HEK293 (cell line): ENCODE measurements around the gene PRSS56.

Experiments
- CTCF ChIA-PET: fragments of 350-600 bp; formaldehyde crosslinking; extraction: SDS; loops from one replicate; lab custom pipeline; 2021; ENCODE audit warnings: antibody characterized with exemption; lab: Yijun Ruan, JAX
- POLR2A ChIA-PET: fragments of 300-600 bp; formaldehyde crosslinking; extraction: SDS; loops from one replicate; lab custom pipeline; 2020; ENCODE audit warnings: antibody characterized with exemption, inconsistent platforms; lab: Yijun Ruan, JAX
- H3K27ac ChIP-seq: fragments of 200-500 bp; sonication (Bioruptor generic); 2 replicates; pipeline ENCODE4 v1.5.1; 2014; ENCODE audit warnings: low read depth, low read length, control low read depth, inconsistent platforms; ENCODE audit errors: extremely low read depth
- H3K36me3 ChIP-seq, 2 experiments: fragments of 200-500 bp in 1 of 2; sonication (Bioruptor generic) in 1 of 2; 1 replicate in 1 of 2; 2 replicates in 1 of 2; pipeline ENCODE4 v1.5.1; 2014 to 2017; ENCODE audit warnings: inconsistent platforms in 2 of 2, low read length in 2 of 2; ENCODE audit not compliant: control insufficient read depth in 2 of 2, insufficient read depth in 1 of 2
- H3K4me1 ChIP-seq: fragments of 200-500 bp; sonication (Bioruptor generic); 2 replicates; pipeline ENCODE4 v1.5.1; 2014; ENCODE audit warnings: mild to moderate bottlenecking, low read length, inconsistent platforms; ENCODE audit not compliant: control insufficient read depth, insufficient read depth
- H3K4me3 ChIP-seq: 2 replicates; pipeline ENCODE4 v1.5.1; 2011; ENCODE audit warnings: low read depth, mild to moderate bottlenecking, control low read depth, low read length, moderate library complexity
- H3K9me3 ChIP-seq: fragments of 200-500 bp; sonication (Bioruptor generic); 2 replicates; pipeline ENCODE4 v1.5.1; 2014; ENCODE audit warnings: low read depth, low read length, inconsistent platforms; ENCODE audit not compliant: control insufficient read depth, insufficient read depth
- GLI4 ChIP-seq: fragments of 450-650 bp; formaldehyde crosslinking; IDR thresholded peaks from 2 replicates; pipeline ENCODE4 v1.5.1; 2016; ENCODE audit warnings: missing biosample characterization, missing genetic modification characterization
- GLIS1 ChIP-seq: fragments of 450-650 bp; formaldehyde crosslinking; IDR thresholded peaks from 2 replicates; pipeline ENCODE4 v1.5.1; 2016; ENCODE audit warnings: missing biosample characterization, missing genetic modification characterization
- GLIS2 ChIP-seq: fragments of 450-650 bp; formaldehyde crosslinking; IDR thresholded peaks from 2 replicates; pipeline ENCODE4 v1.5.1; 2016; ENCODE audit warnings: missing biosample characterization, missing genetic modification characterization
- KLF8 ChIP-seq: fragments of 450-650 bp; formaldehyde crosslinking; IDR thresholded peaks from 2 replicates; pipeline ENCODE4 v1.5.1; 2016; ENCODE audit warnings: missing biosample characterization, missing genetic modification characterization
- OSR2 ChIP-seq: fragments of 450-650 bp; formaldehyde crosslinking; IDR thresholded peaks from 2 replicates; pipeline ENCODE4 v1.5.1; 2016; ENCODE audit warnings: missing biosample characterization, missing genetic modification characterization
- SCRT1 ChIP-seq: fragments of 450-650 bp; formaldehyde crosslinking; IDR thresholded peaks from 2 replicates; pipeline ENCODE4 v1.5.1; 2016; ENCODE audit warnings: missing biosample characterization, missing genetic modification characterization, borderline replicate concordance
- SP2 ChIP-seq: fragments of 450-650 bp; formaldehyde crosslinking; IDR thresholded peaks from 2 replicates; pipeline ENCODE4 v1.5.1; 2016; ENCODE audit warnings: missing biosample characterization, missing genetic modification characterization
- SP3 ChIP-seq: fragments of 450-650 bp; formaldehyde crosslinking; IDR thresholded peaks from 2 replicates; pipeline ENCODE4 v1.5.1; 2016; ENCODE audit warnings: missing biosample characterization, missing genetic modification characterization
- TRIM28 ChIP-seq: IDR thresholded peaks from 2 replicates; pipeline ENCODE4 v1.6.1; 2011; ENCODE audit warnings: low read length, control low read depth, borderline replicate concordance
- ZBTB1 ChIP-seq: fragments of 450-650 bp; formaldehyde crosslinking; IDR thresholded peaks from 2 replicates; pipeline ENCODE4 v1.5.1; 2016; ENCODE audit warnings: missing biosample characterization, missing genetic modification characterization
- ZBTB48 ChIP-seq: fragments of 450-650 bp; formaldehyde crosslinking; IDR thresholded peaks from 2 replicates; pipeline ENCODE4 v1.5.1; 2016; ENCODE audit warnings: missing biosample characterization, missing genetic modification characterization
- ZBTB8A ChIP-seq: fragments of 450-650 bp; formaldehyde crosslinking; IDR thresholded peaks from 2 replicates; pipeline ENCODE4 v1.5.1; 2016; ENCODE audit warnings: missing biosample characterization, missing genetic modification characterization
- ZNF202 ChIP-seq: fragments of 450-650 bp; formaldehyde crosslinking; IDR thresholded peaks from 2 replicates; pipeline ENCODE4 v1.5.1; 2016; ENCODE audit warnings: missing biosample characterization, missing genetic modification characterization, borderline replicate concordance
- ZNF221 ChIP-seq: fragments of 450-650 bp; formaldehyde crosslinking; IDR thresholded peaks from 2 replicates; pipeline ENCODE4 v1.5.1; 2017; ENCODE audit warnings: missing biosample characterization, missing genetic modification characterization, borderline replicate concordance
- ZNF311 ChIP-seq: fragments of 450-650 bp; formaldehyde crosslinking; IDR thresholded peaks from 2 replicates; pipeline ENCODE4 v1.5.1; 2017; ENCODE audit warnings: missing biosample characterization, missing genetic modification characterization, borderline replicate concordance
- ZNF473 ChIP-seq: fragments of 450-650 bp; formaldehyde crosslinking; IDR thresholded peaks from 2 replicates; pipeline ENCODE4 v1.5.1; 2017; ENCODE audit warnings: missing biosample characterization, missing genetic modification characterization
- ZNF530 ChIP-seq: fragments of 450-650 bp; formaldehyde crosslinking; IDR thresholded peaks from 2 replicates; pipeline ENCODE4 v1.5.1; 2016; ENCODE audit warnings: low read depth, missing biosample characterization, missing genetic modification characterization
- ZNF585B ChIP-seq: fragments of 450-650 bp; formaldehyde crosslinking; IDR thresholded peaks from 2 replicates; pipeline ENCODE4 v1.5.1; 2016; ENCODE audit warnings: missing biosample characterization, missing genetic modification characterization
- ZNF792 ChIP-seq: fragments of 450-650 bp; formaldehyde crosslinking; IDR thresholded peaks from 2 replicates; pipeline ENCODE4 v1.5.1; 2016; ENCODE audit warnings: missing biosample characterization, missing genetic modification characterization
- TF ChIP-seq, protein P1 (sequence below): fragments of 450-650 bp; formaldehyde crosslinking; IDR thresholded peaks from 2 replicates; pipeline ENCODE4 v1.5.1; 2016; ENCODE audit warnings: missing biosample characterization, missing genetic modification characterization
- TF ChIP-seq, protein P2 (sequence below): fragments of 450-650 bp; formaldehyde crosslinking; conservative IDR thresholded peaks from 2 replicates; pipeline ENCODE4 v1.5.1; 2016; ENCODE audit warnings: low read depth, missing biosample characterization, missing genetic modification characterization
- TF ChIP-seq, protein P3 (sequence below): fragments of 450-650 bp; formaldehyde crosslinking; IDR thresholded peaks from 2 replicates; pipeline ENCODE4 v1.5.1; 2016; ENCODE audit warnings: missing biosample characterization, missing genetic modification characterization
- TF ChIP-seq, protein P4 (sequence below): fragments of 450-650 bp; formaldehyde crosslinking; IDR thresholded peaks from 2 replicates; pipeline ENCODE4 v1.5.1; 2016; ENCODE audit warnings: missing biosample characterization, missing genetic modification characterization

Gene PRSS56

DNA sequence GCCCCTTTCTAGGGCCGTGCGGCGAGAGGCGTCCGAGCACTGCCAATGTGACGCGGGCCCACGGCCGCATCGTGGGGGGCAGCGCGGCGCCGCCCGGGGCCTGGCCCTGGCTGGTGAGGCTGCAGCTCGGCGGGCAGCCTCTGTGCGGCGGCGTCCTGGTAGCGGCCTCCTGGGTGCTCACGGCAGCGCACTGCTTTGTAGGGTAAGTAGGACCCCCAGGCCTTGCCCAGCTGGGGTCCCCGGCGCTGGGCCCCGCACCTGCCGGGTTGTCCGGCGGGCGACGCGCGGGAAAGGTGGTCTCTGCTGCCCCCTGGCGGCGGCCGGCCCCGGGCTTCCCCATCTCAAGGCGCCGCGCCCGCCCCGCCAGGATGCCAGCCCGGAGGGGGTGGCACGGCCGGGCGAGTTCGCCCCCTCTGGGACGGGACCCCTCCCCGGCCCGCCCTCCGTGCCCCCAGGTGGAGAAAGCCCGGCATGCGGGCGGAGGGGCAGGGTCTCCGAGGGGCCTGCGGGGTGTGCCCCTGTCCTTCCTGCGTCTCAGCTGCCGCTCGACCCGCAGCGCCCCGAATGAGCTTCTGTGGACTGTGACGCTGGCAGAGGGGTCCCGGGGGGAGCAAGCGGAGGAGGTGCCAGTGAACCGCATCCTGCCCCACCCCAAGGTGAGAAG, 1.9 kb downstream of the PRSS56 start (continued):
- TF ChIP-seq GLIS2 (tag by site-specific recombination): 0 out of 2 replicates have a peak, but pooled peaks have one; percentile 27
- no peak for TF ChIP-seq ZNF202 (tag by site-specific recombination)
- TF ChIP-seq ZBTB8A (tag by site-specific recombination): 0 out of 2 replicates have a peak, but pooled peaks have one; percentile 31
- no peak for TF ChIP-seq ZNF530 (tag by site-specific recombination)
- TF ChIP-seq, protein P1, sequence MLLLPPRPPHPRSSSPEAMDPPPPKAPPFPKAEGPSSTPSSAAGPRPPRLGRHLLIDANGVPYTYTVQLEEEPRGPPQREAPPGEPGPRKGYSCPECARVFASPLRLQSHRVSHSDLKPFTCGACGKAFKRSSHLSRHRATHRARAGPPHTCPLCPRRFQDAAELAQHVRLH: no peak
- no peak for TF ChIP-seq ZBTB1 (tag by site-specific recombination)
- TF ChIP-seq, protein P2, sequence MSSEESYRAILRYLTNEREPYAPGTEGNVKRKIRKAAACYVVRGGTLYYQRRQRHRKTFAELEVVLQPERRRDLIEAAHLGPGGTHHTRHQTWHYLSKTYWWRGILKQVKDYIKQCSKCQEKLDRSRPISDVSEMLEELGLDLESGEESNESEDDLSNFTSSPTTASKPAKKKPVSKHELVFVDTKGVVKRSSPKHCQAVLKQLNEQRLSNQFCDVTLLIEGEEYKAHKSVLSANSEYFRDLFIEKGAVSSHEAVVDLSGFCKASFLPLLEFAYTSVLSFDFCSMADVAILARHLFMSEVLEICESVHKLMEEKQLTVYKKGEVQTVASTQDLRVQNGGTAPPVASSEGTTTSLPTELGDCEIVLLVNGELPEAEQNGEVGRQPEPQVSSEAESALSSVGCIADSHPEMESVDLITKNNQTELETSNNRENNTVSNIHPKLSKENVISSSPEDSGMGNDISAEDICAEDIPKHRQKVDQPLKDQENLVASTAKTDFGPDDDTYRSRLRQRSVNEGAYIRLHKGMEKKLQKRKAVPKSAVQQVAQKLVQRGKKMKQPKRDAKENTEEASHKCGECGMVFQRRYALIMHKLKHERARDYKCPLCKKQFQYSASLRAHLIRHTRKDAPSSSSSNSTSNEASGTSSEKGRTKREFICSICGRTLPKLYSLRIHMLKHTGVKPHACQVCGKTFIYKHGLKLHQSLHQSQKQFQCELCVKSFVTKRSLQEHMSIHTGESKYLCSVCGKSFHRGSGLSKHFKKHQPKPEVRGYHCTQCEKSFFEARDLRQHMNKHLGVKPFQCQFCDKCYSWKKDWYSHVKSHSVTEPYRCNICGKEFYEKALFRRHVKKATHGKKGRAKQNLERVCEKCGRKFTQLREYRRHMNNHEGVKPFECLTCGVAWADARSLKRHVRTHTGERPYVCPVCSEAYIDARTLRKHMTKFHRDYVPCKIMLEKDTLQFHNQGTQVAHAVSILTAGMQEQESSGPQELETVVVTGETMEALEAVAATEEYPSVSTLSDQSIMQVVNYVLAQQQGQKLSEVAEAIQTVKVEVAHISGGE (tag by site-specific recombination): no peak
- TF ChIP-seq GLIS1 (tag by site-specific recombination): peak; percentile 47; the same call in 1 of the 2 replicates

DNA sequence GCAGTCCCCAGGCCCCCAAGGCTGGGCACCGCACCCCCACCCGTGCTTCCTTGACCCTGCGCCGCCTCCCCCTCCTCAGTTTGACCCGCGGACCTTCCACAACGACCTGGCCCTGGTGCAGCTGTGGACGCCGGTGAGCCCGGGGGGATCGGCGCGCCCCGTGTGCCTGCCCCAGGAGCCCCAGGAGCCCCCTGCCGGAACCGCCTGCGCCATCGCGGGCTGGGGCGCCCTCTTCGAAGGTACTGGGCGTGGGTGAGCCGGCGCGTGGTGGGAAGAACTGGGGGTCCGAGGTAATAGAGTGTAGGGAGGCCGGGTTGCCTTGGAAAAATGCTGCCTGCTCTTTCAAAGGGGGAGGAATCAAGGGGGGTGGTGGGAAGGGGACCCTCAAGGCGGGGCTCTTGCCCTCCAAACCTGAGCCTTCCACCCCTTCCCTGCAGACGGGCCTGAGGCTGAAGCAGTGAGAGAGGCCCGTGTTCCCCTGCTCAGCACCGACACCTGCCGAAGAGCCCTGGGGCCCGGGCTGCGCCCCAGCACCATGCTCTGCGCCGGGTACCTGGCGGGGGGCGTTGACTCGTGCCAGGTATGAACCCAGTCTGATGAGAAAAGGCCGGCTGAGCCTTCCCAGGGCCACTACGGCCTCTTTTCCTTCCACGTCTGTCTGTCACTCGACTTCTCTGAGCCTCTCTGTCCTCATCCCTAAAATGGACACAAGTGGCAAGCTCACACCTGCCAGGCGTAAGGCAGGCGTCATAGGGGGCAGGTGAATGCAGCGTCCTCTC, 2.6 kb downstream of the PRSS56 start:
- no peak overlapping the region for H3K27ac ChIP-seq
- H3K4me1 ChIP-seq: no peaks in the 10 kb centered on the region; the same call in 1 of the 2 replicates
- no peak overlapping the region; the same call in 1 of the 2 replicates for H3K4me3 ChIP-seq
- TF ChIP-seq, protein P3, sequence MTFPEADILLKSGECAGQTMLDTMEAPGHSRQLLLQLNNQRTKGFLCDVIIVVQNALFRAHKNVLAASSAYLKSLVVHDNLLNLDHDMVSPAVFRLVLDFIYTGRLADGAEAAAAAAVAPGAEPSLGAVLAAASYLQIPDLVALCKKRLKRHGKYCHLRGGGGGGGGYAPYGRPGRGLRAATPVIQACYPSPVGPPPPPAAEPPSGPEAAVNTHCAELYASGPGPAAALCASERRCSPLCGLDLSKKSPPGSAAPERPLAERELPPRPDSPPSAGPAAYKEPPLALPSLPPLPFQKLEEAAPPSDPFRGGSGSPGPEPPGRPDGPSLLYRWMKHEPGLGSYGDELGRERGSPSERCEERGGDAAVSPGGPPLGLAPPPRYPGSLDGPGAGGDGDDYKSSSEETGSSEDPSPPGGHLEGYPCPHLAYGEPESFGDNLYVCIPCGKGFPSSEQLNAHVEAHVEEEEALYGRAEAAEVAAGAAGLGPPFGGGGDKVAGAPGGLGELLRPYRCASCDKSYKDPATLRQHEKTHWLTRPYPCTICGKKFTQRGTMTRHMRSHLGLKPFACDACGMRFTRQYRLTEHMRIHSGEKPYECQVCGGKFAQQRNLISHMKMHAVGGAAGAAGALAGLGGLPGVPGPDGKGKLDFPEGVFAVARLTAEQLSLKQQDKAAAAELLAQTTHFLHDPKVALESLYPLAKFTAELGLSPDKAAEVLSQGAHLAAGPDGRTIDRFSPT (tag by site-specific recombination): peak; percentile 3
- no peak for TF ChIP-seq KLF8 (tag by site-specific recombination)
- TF ChIP-seq, all 188 proteins: peak for 1
- ChIA-PET POLR2A (interaction anchor here (0.6 kb wide), 1 partner anchor 788 kb away, joined by 5 read pairs; no protein-coding TSS in a partner anchor), CTCF (interaction anchor here (0.6 to 4.9 kb wide), 17 partner anchors 10 to 1464 kb away, joined by 3 to 77 read pairs (median 3); no protein-coding TSS in a partner anchor)
- no peaks in the 10 kb centered on the region for H3K36me3 ChIP-seq
- H3K9me3 ChIP-seq: no peaks in the 10 kb centered on the region

DNA sequence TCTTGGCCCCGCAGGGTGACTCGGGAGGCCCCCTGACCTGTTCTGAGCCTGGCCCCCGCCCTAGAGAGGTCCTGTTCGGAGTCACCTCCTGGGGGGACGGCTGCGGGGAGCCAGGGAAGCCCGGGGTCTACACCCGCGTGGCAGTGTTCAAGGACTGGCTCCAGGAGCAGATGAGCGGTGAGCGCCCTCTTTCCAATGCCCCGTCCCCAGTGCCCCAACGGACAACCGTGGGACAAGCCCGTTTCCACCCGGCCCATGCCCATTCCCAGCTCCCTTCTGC, 3.2 kb downstream of the PRSS56 start:
- no peaks in the 10 kb centered on the region for H3K36me3 ChIP-seq
- no peak overlapping the region; the same call in none of the 2 replicates for H3K4me3 ChIP-seq
- POLR2A ChIA-PET: no interaction called here
- TF ChIP-seq GLI4 (tag by site-specific recombination): no peak
- no peak for TF ChIP-seq ZNF792
- no peak for TF ChIP-seq OSR2 (tag by site-specific recombination)
- TF ChIP-seq ZNF473 (tag by site-specific recombination): no peak
- TF ChIP-seq ZNF221: no peak
- no peak for TF ChIP-seq ZBTB48 (tag by site-specific recombination)
- no peak for TF ChIP-seq SCRT1 (tag by site-specific recombination)
- no peak for TF ChIP-seq ZNF202 (tag by site-specific recombination)
- no peak for TF ChIP-seq TRIM28
- no peak for TF ChIP-seq ZNF311 (tag by site-specific recombination)
- TF ChIP-seq ZNF585B (tag by site-specific recombination): no peak
- TF ChIP-seq, protein P4, sequence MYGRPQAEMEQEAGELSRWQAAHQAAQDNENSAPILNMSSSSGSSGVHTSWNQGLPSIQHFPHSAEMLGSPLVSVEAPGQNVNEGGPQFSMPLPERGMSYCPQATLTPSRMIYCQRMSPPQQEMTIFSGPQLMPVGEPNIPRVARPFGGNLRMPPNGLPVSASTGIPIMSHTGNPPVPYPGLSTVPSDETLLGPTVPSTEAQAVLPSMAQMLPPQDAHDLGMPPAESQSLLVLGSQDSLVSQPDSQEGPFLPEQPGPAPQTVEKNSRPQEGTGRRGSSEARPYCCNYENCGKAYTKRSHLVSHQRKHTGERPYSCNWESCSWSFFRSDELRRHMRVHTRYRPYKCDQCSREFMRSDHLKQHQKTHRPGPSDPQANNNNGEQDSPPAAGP (tag by site-specific recombination): no peak
- no peak for TF ChIP-seq SP2 (tag by site-specific recombination)
- TF ChIP-seq SP3 (tag by site-specific recombination): no peak
- TF ChIP-seq, all 188 proteins: peak for 0
- no peaks in the 10 kb centered on the region for H3K9me3 ChIP-seq
- CTCF ChIA-PET: interaction anchor here (0.6 to 4.9 kb wide), 17 partner anchors 8 to 1465 kb away, joined by 3 to 77 read pairs (median 3); partner anchors contain the start of gene ECEL1
- H3K4me1 ChIP-seq: no peaks in the 10 kb centered on the region; the same call in 1 of the 2 replicates
- H3K27ac ChIP-seq: no peak overlapping the region; the same call in 1 of the 2 replicates
